Heart left ventricle (tissue), 13 donors: ENCODE data around the gene WWOX.

Source experiments
- CTCF ChIP-seq, 12 donors: fragments of 200-600 bp; sonication (generic) in 4 of 12; IDR thresholded peaks; one replicate each; pipeline versions ENCODE4 v1.5.0 to v1.8.0; 2018 to 2022; ENCODE audit warnings: antibody characterized with exemption in 12 of 12, mild to moderate bottlenecking in 5 of 12
- POLR2A ChIP-seq, 2 donors: fragments of 450-650 bp; IDR thresholded peaks; one replicate each; pipeline ENCODE4 v1.6.1; 2017; ENCODE audit warnings: antibody characterized with exemption in 2 of 2, mild to moderate bottlenecking in 2 of 2, moderate library complexity in 2 of 2
- donor health status: ischemic (EF 13 %, LVEDD 7.1; RV severe dilation, severe dysfunction).
- donor health status: DM: no; HTN: yes; CAD: no.
- donor health status: DM: no; HTN: no; CAD: no.
- donor health status: ischemic (EF 25% LVEDD 6.9; RV normal size, moderate dysfunction).
- donor health status: ischemic (EF 25% LVEDD 5.7; RV mildly dilated, moderate dysfunction).
- donor health status: ischemic (EF 35%, LVEDD 5.7; RV mildly dilated, moderate dysfunction).
- donor health status: nonischemic (EF 11% LVEDD 7.7; RV severe dilation, severe dysfunction).
- donor health status: DM: yes; HTN: yes; CAD: no.
- donor health status: PGD.
- donor health status: ischemic (EF 29% LVEDD 5.4; RV normal size, mild dysfunction).
- donor health status: nonischemic (EF 23%, LVEDD 6.1; RV moderate dilation, normal function).

- TF ChIP-seq CTCF (IDR thresholded peaks at IDR 0.05) (no peak), POLR2A (IDR thresholded peaks at IDR 0.05) (no peak)
Observed at GRCh38 chr16:78105517-78105916, 6.1 kb downstream of the WWOX start.
